K562 (cell line): ENCODE data around the gene MEGF9. TPM values are rescaled to one million over a fixed set of nuclear protein-coding genes. Genes with fewer than 3 reads are reported as not detected.

Experiments
- ATAC-seq: fragments of 200-7000 bp; cut with Tn5 transposase; 3 replicates; pipeline ENCODE4 v1.9.1; 2020; ENCODE audit warnings: moderate library complexity
- BruUV-seq: library from RNA; stranded (reverse); fragments of 400-500 nt; replicated peaks from 2 replicates; lab custom pipeline; 2021; lab: Mats Ljungman, UMichigan
- CTCF ChIA-PET: fragments of 300-600 bp; formaldehyde crosslinking; extraction: SDS; loops from one replicate; lab custom pipeline; 2021; ENCODE audit warnings: low intra/inter-chr PET ratio; lab: Yijun Ruan, JAX
- POLR2A ChIA-PET: fragments of 300-600, 350-650 bp; sonication (Branson Sonifier 250); formaldehyde crosslinking; extraction: SDS; loops from one replicate; lab custom pipeline; 2021; ENCODE audit warnings: antibody characterized with exemption, inconsistent platforms; lab: Yijun Ruan, JAX
- DNase-seq, 4 experiments: peaks; one replicate each; pipeline versions ENCODE4 v3.0.0 to v3.0.0-alpha.2; 2011 to 2018; ENCODE audit warnings: low spot score in 3 of 4, mixed read lengths in 3 of 4; ENCODE audit errors: extremely low read depth in 1 of 4
- FAIRE-seq: peaks from 2 replicates; lab custom pipeline; 2011; peaks lifted over from hg19 to GRCh38; lab: Jason Lieb, UNC
- H2AFZ ChIP-seq: 2 replicates; pipeline ENCODE4 v1.6.0; 2011; ENCODE audit warnings: low read depth, low read length, control low read depth, inconsistent platforms
- H3K27ac ChIP-seq: fragments of 200-600 bp; 3 replicates; pipeline ENCODE4 v1.8.0; 2011; ENCODE audit warnings: low read depth, mild to moderate bottlenecking, control low read depth, inconsistent platforms, low read length, moderate library complexity, mixed read lengths; ENCODE audit errors: extremely low read depth
- H3K27me3 ChIP-seq, 2 experiments: fragments of 300-600 bp in 1 of 2; 2 replicates in 1 of 2; 3 replicates in 1 of 2; pipeline versions ENCODE4 v1.6.0 to v1.8.0; 2011; ENCODE audit warnings: inconsistent platforms in 2 of 2, low read length in 2 of 2, mild to moderate bottlenecking in 1 of 2, mixed read lengths in 1 of 2, moderate library complexity in 1 of 2; ENCODE audit not compliant: control insufficient read depth in 2 of 2, insufficient read depth in 2 of 2
- H3K36me3 ChIP-seq: fragments of 300-600 bp; 3 replicates; pipeline ENCODE4 v1.8.0; 2011; ENCODE audit warnings: mild to moderate bottlenecking, low read length, inconsistent platforms; ENCODE audit not compliant: control insufficient read depth, insufficient read depth
- H3K4me1 ChIP-seq, 2 experiments: fragments of 200-600 bp in 1 of 2; replicated peaks in 1 of 2; 2 replicates in 1 of 2; 3 replicates in 1 of 2; pipeline versions ENCODE4 v1.5.1 to v1.8.0; 2011; ENCODE audit warnings: inconsistent platforms in 2 of 2, low read length in 2 of 2, mild to moderate bottlenecking in 1 of 2, mixed read lengths in 1 of 2, moderate library complexity in 1 of 2; ENCODE audit not compliant: control insufficient read depth in 2 of 2, insufficient read depth in 2 of 2
- H3K4me2 ChIP-seq: 2 replicates; pipeline ENCODE4 v1.6.1; 2011; ENCODE audit warnings: low read length, control low read depth, inconsistent platforms, mixed read lengths; ENCODE audit not compliant: insufficient read depth
- H3K4me3 ChIP-seq: fragments of 200-600 bp; sonication (generic), shearing (Covaris generic); 2 replicates; pipeline ENCODE4 v1.5.1; 2016; ENCODE audit warnings: control low read depth, inconsistent platforms
- H3K79me2 ChIP-seq: fragments of 200-600 bp; 3 replicates; pipeline ENCODE4 v1.8.0; 2011; ENCODE audit warnings: low read length, inconsistent platforms; ENCODE audit not compliant: control insufficient read depth, insufficient read depth
- H3K9ac ChIP-seq, 2 experiments: 2 replicates each; pipeline versions ENCODE4 v1.6.0 to v1.6.1; 2011; ENCODE audit warnings: low read depth in 2 of 2, low read length in 2 of 2, control low read depth in 1 of 2, inconsistent platforms in 1 of 2, mild to moderate bottlenecking in 1 of 2, mixed read lengths in 1 of 2; ENCODE audit not compliant: insufficient read depth in 1 of 2
- H3K9me1 ChIP-seq: one replicate; pipeline ENCODE4 v1.6.0; 2011; ENCODE audit warnings: inconsistent platforms, mild to moderate bottlenecking, low read length, moderate library complexity; ENCODE audit not compliant: control insufficient read depth, insufficient read depth
- H3K9me3 ChIP-seq: replicated peaks from 2 replicates; pipeline ENCODE4 v1.5.1; 2011; ENCODE audit warnings: low read depth, low read length, inconsistent platforms; ENCODE audit not compliant: control insufficient read depth, insufficient read depth
- H4K20me1 ChIP-seq: replicated peaks from 2 replicates; pipeline ENCODE4 v1.6.1; 2011; ENCODE audit warnings: low read length, inconsistent platforms, mixed read lengths; ENCODE audit not compliant: control insufficient read depth, insufficient read depth
- CREB1 ChIP-seq, 2 experiments: sonication (generic) in 1 of 2; formaldehyde crosslinking in 1 of 2; IDR thresholded peaks; 2 replicates each; pipeline versions ENCODE4 v1.6.1 to v1.8.0; 2012 to 2022; ENCODE audit warnings: inconsistent platforms in 1 of 2, mild to moderate bottlenecking in 1 of 2, missing genetic modification reagents in 1 of 2, moderate library complexity in 1 of 2
- DLX4 ChIP-seq: fragments of 250-450 bp; sonication (Bioruptor Pico); IDR thresholded peaks from 2 replicates; pipeline ENCODE4 v1.6.1; 2021; ENCODE audit warnings: mild to moderate bottlenecking
- EWSR1 ChIP-seq: fragments of 450-650 bp; IDR thresholded peaks from 2 replicates; pipeline ENCODE4 v1.6.1; 2018; ENCODE audit warnings: borderline replicate concordance, mild to moderate bottlenecking, low read depth, moderate library complexity; ENCODE audit not compliant: partially characterized antibody
- KDM5B ChIP-seq: fragments of 200-600 bp; sonication (generic); IDR thresholded peaks from 2 replicates; pipeline ENCODE4 v1.6.1; 2012; ENCODE audit warnings: low read depth, mild to moderate bottlenecking, moderate library complexity, low read length, control low read depth, inconsistent platforms; ENCODE audit not compliant: insufficient replicate concordance
- NRF1 ChIP-seq, 2 experiments: fragments of 450-650 bp; IDR thresholded peaks in 1 of 2; conservative IDR thresholded peaks in 1 of 2; 2 replicates each; pipeline ENCODE4 v1.6.1; 2014; ENCODE audit warnings: mild to moderate bottlenecking in 2 of 2
- PHF21A ChIP-seq: fragments of 450-650 bp; IDR thresholded peaks from 2 replicates; pipeline ENCODE4 v1.6.1; 2017; ENCODE audit warnings: low read depth, borderline replicate concordance
- PURB ChIP-seq: sonication (generic); formaldehyde crosslinking; IDR thresholded peaks from 2 replicates; pipeline ENCODE4 v1.9.0; 2021; ENCODE audit warnings: low read depth, mild to moderate bottlenecking, missing genetic modification reagents
- ZNF395 ChIP-seq: fragments of 200-800 bp; sonication (Bioruptor generic); IDR thresholded peaks from 2 replicates; pipeline ENCODE4 v1.6.1; 2017; ENCODE audit warnings: missing genetic modification characterization, missing compliant biosample characterization
- WGBS: fragments of 100-300 bp; shearing (Covaris generic); methylation state at CpG from one replicate; pipeline ENCODE4 v1.1.6; 2016; ENCODE audit warnings: low coverage, mixed read lengths; ENCODE audit not compliant: insufficient coverage; ENCODE audit errors: missing lambda C conversion rate; 5-methylcytosine and 5-hydroxymethylcytosine counted together
- in situ Hi-C: fragments of 300-500 bp; cut with MboI; formaldehyde crosslinking; loops from 4 replicates; pipeline ENCODE4 v1.15.0; 2018; ENCODE audit warnings: inconsistent platforms, mixed read lengths
- intact Hi-C: fragments of 100-400 bp; cut with micrococcal nuclease; formaldehyde crosslinking; loops from 2 replicates; pipeline ENCODE4 v1.14.2; 2022
- polyA plus RNA-seq, 8 experiments: library from polyadenylated mRNA; depleted of rRNA in 4 of 8; stranded (reverse) in 5 of 8; unstranded in 3 of 8; fragments of >200 nt; fragmentation: Nextera tagmentation in 2 of 8; fragmentation: Illumina TruSeq in 1 of 8; extraction: Ambion mirVana in 2 of 8; extraction: Trizol in 1 of 8; gene quantifications; 2 replicates each; pipeline versions ENCODE4 v1.2.1 to v1.2.3, GENCODE V29; 2011 to 2014; ENCODE audit warnings: inconsistent platforms in 1 of 8, missing spikeins in 1 of 8
- total RNA-seq, 7 experiments: library from RNA; depleted of rRNA in 6 of 7; stranded (reverse); fragments of >200 nt in 6 of 7; fragmentation: Illumina TruSeq in 2 of 7; extraction: Trizol in 2 of 7; gene quantifications; 2 replicates each; pipeline versions ENCODE4 v1.2.1 to v1.2.3, GENCODE V29; 2011 to 2021; ENCODE audit warnings: low replicate concordance in 1 of 7
- TF ChIP-seq, protein P1 (sequence below): sonication (generic); formaldehyde crosslinking; IDR thresholded peaks from 2 replicates; pipeline ENCODE4 v1.4.0; 2020; ENCODE audit warnings: mild to moderate bottlenecking, missing genetic modification reagents
- TF ChIP-seq, protein P2 (sequence below): fragments of 250-450 bp; sonication (Bioruptor Pico); IDR thresholded peaks from 2 replicates; pipeline ENCODE4 v1.4.0; 2020; ENCODE audit warnings: mild to moderate bottlenecking, moderate library complexity

MEGF9 gene
- total and polyA plus RNA-seq, 9 of the 15 experiments (the other 6 are each of a cell fraction or from before 2014, with no cell fraction given): 2.1 to 6.2 (median 3.8) TPM

DNA sequence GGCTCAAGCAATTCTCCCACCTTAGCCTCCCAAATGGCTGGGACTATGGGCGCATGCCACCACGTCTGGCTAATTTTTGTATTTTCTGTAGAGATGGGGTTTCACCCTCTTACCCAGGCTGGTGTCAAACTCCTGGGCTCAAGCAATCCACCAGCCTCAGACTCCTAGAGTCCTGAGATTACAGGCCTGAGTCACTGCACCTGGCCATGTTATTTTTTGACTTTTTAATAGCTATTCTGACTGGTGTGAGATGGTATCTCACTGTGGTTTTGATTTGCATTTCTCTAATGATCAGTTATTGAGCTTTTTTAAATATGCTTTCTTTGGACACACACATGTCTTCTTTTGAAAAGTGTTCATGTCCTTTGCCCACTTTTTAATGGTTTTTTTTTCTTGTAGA is 40.8 kb upstream of the MEGF9 start (continued):
- TF ChIP-seq NRF1 (conservative IDR thresholded peaks at IDR 0.05 in 1 of 2, IDR thresholded peaks at IDR 0.05 in 1 of 2): no peak
- TF ChIP-seq, protein P1, sequence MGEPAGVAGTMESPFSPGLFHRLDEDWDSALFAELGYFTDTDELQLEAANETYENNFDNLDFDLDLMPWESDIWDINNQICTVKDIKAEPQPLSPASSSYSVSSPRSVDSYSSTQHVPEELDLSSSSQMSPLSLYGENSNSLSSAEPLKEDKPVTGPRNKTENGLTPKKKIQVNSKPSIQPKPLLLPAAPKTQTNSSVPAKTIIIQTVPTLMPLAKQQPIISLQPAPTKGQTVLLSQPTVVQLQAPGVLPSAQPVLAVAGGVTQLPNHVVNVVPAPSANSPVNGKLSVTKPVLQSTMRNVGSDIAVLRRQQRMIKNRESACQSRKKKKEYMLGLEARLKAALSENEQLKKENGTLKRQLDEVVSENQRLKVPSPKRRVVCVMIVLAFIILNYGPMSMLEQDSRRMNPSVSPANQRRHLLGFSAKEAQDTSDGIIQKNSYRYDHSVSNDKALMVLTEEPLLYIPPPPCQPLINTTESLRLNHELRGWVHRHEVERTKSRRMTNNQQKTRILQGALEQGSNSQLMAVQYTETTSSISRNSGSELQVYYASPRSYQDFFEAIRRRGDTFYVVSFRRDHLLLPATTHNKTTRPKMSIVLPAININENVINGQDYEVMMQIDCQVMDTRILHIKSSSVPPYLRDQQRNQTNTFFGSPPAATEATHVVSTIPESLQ (CRISPR knock-in tag): no peak
- no peak for TF ChIP-seq PHF21A
- TF ChIP-seq, protein P2, sequence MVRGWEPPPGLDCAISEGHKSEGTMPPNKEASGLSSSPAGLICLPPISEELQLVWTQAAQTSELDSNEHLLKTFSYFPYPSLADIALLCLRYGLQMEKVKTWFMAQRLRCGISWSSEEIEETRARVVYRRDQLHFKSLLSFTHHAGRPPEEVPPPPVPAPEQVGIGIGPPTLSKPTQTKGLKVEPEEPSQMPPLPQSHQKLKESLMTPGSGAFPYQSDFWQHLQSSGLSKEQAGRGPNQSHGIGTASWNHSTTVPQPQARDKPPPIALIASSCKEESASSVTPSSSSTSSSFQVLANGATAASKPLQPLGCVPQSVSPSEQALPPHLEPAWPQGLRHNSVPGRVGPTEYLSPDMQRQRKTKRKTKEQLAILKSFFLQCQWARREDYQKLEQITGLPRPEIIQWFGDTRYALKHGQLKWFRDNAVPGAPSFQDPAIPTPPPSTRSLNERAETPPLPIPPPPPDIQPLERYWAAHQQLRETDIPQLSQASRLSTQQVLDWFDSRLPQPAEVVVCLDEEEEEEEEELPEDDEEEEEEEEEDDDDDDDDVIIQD (CRISPR knock-in tag): no peak
- TF ChIP-seq DLX4: no peak

- H3K36me3 ChIP-seq: no peaks in the 10 kb centered on the region
- H3K9ac ChIP-seq: no peak overlapping the region
- H3K27me3 ChIP-seq: no peaks in the 10 kb centered on the region
- ATAC-seq: no peak
- no peaks in the 10 kb centered on the region for H3K9me3 ChIP-seq
- CTCF ChIA-PET: no interaction called here
- H3K9me1 ChIP-seq: no peaks in the 10 kb centered on the region
- H3K27ac ChIP-seq: no peak overlapping the region
- in situ Hi-C loops (loop anchor here (5.0 to 10.0 kb wide), 2 partner anchors 197 to 644 kb away; no protein-coding TSS in a partner anchor), intact Hi-C loops (no loop called here)
- H3K4me3 ChIP-seq: no peak overlapping the region
- 0% methylated on average over 1 of the region's 5 CpGs for WGBS
- FAIRE-seq: no peak
- no peaks in the 10 kb centered on the region for H3K4me1 ChIP-seq
- no peaks in the 10 kb centered on the region for H3K79me2 ChIP-seq
- H4K20me1 ChIP-seq: no peaks in the 10 kb centered on the region
- no peak overlapping the region for H3K4me2 ChIP-seq
- POLR2A ChIA-PET: interaction anchor here (1.3 kb wide), 1 partner anchor 15 kb away, joined by 3 read pairs; no protein-coding TSS in a partner anchor
- H2AFZ ChIP-seq: no peak overlapping the region
- no peak for TF ChIP-seq NRF1 (conservative IDR thresholded peaks at IDR 0.05 in 1 of 2, IDR thresholded peaks at IDR 0.05 in 1 of 2)
- TF ChIP-seq KDM5B: no peak
- TF ChIP-seq PURB (CRISPR knock-in tag): no peak
- no peak for TF ChIP-seq CREB1 (IDR thresholded peaks at IDR 0.05)
- TF ChIP-seq CREB1 (CRISPR knock-in tag; IDR thresholded peaks at IDR 0.05): no peak
- no peak for TF ChIP-seq EWSR1
- TF ChIP-seq ZNF395: no peak
- TF ChIP-seq, all 486 proteins: peak for 0
- DNase-seq: no peak
- BruUV-seq: no TSS peak
Observed at GRCh38 chr9:120750421-120750820, 36.2 kb upstream of the MEGF9 start.
